ENCODE data around the gene TMEM145.
"Not testable (repeated sequence)": the region's sequence is repeated elsewhere in the genome, so short reads cannot be mapped to it uniquely, and the experiment has no call there.

TMEM145 gene

GRCh38 chr19:42324655-42325307 is 11.7 kb downstream of the TMEM145 start:
- DNase-seq (ENCODE audit: insufficient read length, low spot score) (no peak), FAIRE-seq (no peak)
- TF ChIP-seq POLR2A (IDR thresholded peaks at IDR 0.05; ENCODE audit: low read depth, low read length): no peak

- FAIRE-seq (peak; percentile 95), DNase-seq (ENCODE audit: insufficient read length, low spot score) (peak; percentile 100)
- peak; percentile 57; the same call in 1 of the 2 replicates for TF ChIP-seq POLR2A (IDR thresholded peaks at IDR 0.05; ENCODE audit: low read depth, low read length)
These were observed 12.3 kb downstream of the TMEM145 start, which contains the start of gene MEGF8 for GRCh38 chr19:42325308-42325895. MEGF8 (plus strand) TSS chr19:42325635; CDS start chr19:42326244, 609 bp downstream.

DNA sequence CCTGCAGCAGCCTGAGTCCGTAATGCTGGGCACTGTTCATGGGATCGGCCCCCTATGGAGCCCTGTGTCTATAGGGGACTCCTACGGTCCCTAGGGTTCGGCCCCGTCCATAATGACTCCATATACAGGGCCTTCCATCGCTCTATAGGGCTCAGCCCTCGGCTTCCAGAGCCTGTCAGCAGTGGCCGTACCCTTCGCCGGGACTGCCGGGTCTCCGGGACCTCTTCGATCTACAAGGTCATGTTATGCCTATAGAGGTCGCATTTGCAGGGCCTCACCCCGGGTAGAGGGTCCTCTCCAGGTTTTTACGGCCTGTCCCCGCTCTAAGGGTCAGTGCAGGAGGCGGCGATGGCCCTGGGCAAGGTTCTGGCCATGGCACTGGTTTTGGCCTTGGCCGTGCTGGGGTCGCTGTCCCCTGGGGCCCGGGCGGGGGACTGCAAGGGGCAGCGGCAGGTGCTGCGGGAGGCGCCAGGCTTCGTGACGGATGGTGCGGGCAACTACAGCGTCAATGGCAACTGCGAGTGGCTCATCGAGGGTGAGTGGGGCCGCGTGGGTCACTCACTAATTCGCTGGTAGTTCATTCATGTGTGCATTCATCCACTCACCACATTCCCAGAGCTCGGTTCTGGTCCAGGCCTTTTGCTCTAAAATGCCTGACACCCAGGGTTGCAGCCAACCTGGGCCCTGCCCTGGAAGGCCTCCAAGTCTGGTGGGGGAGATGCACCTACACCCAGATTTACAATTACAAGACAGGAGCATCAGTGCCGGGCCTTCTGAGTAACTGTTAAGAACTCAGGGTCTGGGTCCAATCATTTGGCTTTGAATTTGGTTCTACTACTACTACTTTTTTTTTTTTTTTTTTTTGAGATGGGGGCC is 13.0 kb downstream of the TMEM145 start:
- no peak for TF ChIP-seq POLR2A (IDR thresholded peaks at IDR 0.05; ENCODE audit: low read depth, low read length)
- FAIRE-seq (no peak), DNase-seq (ENCODE audit: insufficient read length, low spot score) (no peak)

GRCh38 chr19:42326969-42327368 is 13.9 kb downstream of the TMEM145 start:
- TF ChIP-seq POLR2A (IDR thresholded peaks at IDR 0.05; ENCODE audit: low read depth, low read length): no peak
- no peak for FAIRE-seq
- DNase-seq (ENCODE audit: insufficient read length, low spot score): no peak

DNA sequence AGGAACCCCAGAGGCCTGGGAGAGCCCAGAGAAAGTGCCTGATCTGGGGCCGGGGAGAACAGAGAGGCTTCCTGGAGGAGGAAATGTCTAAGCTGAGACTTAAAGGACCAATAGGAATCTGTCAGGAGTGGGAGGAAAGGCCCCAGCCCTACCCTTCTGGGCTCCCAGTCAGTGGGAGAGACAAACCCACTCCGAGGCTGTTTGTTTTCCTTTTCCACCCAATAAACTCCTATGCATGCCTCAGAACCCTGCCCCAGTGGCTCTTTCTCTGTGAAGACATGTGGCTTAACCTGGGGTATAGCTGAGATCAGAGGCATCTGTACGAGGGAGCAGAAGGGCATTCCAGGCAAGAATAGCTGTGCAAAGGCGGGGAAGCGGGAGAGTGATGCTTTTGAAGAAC is 14.3 kb downstream of the TMEM145 start:
- TF ChIP-seq POLR2A (IDR thresholded peaks at IDR 0.05; ENCODE audit: low read depth, low read length): no peak
- no peak for FAIRE-seq
- no peak for DNase-seq (ENCODE audit: insufficient read length, low spot score)

- no peak for FAIRE-seq
- no peak for DNase-seq (ENCODE audit: insufficient read length, low spot score)
- TF ChIP-seq POLR2A (IDR thresholded peaks at IDR 0.05; ENCODE audit: low read depth, low read length): no peak
These were observed 15.0 kb downstream of the TMEM145 start for GRCh38 chr19:42328106-42328505.

GRCh38 chr19:42328854-42329253 is 15.7 kb downstream of the TMEM145 start:
- DNase-seq (ENCODE audit: insufficient read length, low spot score) (no peak), FAIRE-seq (no peak)
- no peak for TF ChIP-seq POLR2A (IDR thresholded peaks at IDR 0.05; ENCODE audit: low read depth, low read length)

- FAIRE-seq (no peak), DNase-seq (ENCODE audit: insufficient read length, low spot score) (no peak)
- TF ChIP-seq POLR2A (IDR thresholded peaks at IDR 0.05; ENCODE audit: low read depth, low read length): no peak
These were observed 17.2 kb downstream of the TMEM145 start for GRCh38 chr19:42330241-42330711.

GRCh38 chr19:42331333-42331732 is 18.2 kb downstream of the TMEM145 start:
- FAIRE-seq; DNase-seq (ENCODE audit: insufficient read length, low spot score): not testable (repeated sequence)

GRCh38 chr19:42332059-42332458 is 18.9 kb downstream of the TMEM145 start:
- FAIRE-seq: no peak
- no peak for TF ChIP-seq POLR2A (IDR thresholded peaks at IDR 0.05; ENCODE audit: low read depth, low read length)
- no peak for DNase-seq (ENCODE audit: insufficient read length, low spot score)

- FAIRE-seq: no peak
- no peak for TF ChIP-seq POLR2A (IDR thresholded peaks at IDR 0.05; ENCODE audit: low read depth, low read length)
- DNase-seq (ENCODE audit: insufficient read length, low spot score): no peak
These were observed 19.9 kb downstream of the TMEM145 start for GRCh38 chr19:42333018-42333417.

- no peak for TF ChIP-seq POLR2A (IDR thresholded peaks at IDR 0.05; ENCODE audit: low read depth, low read length)
- FAIRE-seq (no peak), DNase-seq (ENCODE audit: insufficient read length, low spot score) (no peak)
These were observed 21.0 kb downstream of the TMEM145 start for GRCh38 chr19:42333975-42334696.

DNA sequence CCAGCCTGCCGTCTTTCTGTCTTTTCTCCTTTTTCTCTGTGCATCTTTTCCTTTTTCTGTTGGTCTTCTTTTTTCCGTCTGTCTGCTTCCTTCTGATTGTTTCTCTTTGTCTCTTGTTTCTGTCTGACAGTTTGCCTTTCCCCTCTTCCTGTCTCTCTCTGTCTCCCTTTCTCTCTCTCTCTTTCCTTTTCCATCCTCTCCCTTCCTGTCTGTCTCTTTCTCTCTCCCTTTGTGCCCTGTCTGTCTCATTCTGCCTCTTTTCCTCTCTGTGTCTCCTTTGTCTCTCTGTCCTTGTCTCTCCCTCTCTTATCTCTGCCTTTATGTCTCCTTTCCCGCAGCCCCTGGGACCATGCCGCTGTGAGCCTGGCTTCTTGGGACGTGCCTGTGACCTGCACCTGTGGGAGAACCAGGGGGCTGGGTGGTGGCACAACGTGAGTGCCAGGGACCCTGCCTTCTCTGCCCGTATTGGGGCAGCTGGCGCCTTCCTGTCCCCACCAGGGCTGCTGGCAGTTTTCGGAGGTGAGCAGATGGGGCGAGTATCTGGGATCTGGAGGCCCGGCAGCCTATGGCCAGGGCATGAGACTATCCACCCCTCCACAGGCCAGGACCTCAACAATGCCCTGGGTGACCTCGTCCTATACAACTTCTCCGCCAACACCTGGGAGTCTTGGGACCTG is 21.7 kb downstream of the TMEM145 start:
- DNase-seq (ENCODE audit: insufficient read length, low spot score) (no peak), FAIRE-seq (no peak)
- no peak for TF ChIP-seq POLR2A (IDR thresholded peaks at IDR 0.05; ENCODE audit: low read depth, low read length)

Measured in H54 (cell line).